ENCODE measurements around the gene OGFOD1. TPM values are rescaled to one million over a fixed set of nuclear protein-coding genes. Genes with fewer than 3 reads are reported as not detected.

Gene OGFOD1
- total and polyA plus RNA-seq, 2 of the 13 experiments (the other 11 are each of a cell fraction or from before 2014, with no cell fraction given) = 35.2 to 81.3 TPM

- TF ChIP-seq EP300 (IDR thresholded peaks at IDR 0.05; ENCODE audit: low read depth in 2 of 2, low read length in 2 of 2) (no peak), EP300 (CRISPR knock-in tag; IDR thresholded peaks at IDR 0.05; ENCODE audit: borderline replicate concordance) (peak; percentile 5; the same call in 1 of the 2 replicates), EEA1 (CRISPR knock-in tag; IDR thresholded peaks at IDR 0.05; ENCODE audit: borderline replicate concordance) (peak; percentile 98; the same call in 1 of the 2 replicates), HNF4A (CRISPR knock-in tag; IDR thresholded peaks at IDR 0.05) (no peak; the same call in 1 of the 2 replicates), ELF3 (CRISPR knock-in tag; IDR thresholded peaks at IDR 0.05) (no peak), SAFB2 (CRISPR knock-in tag; IDR thresholded peaks at IDR 0.05; ENCODE audit: borderline replicate concordance, low read depth) (no peak), DRAP1 (CRISPR knock-in tag; IDR thresholded peaks at IDR 0.05) (peak; percentile 81), ZHX2 (IDR thresholded peaks at IDR 0.05; ENCODE audit: low read depth) (0 out of 2 replicates have a peak, but pooled peaks have one; percentile 26), ZHX2 (CRISPR knock-in tag; IDR thresholded peaks at IDR 0.05; ENCODE audit: borderline replicate concordance) (no peak), ZNF382 (CRISPR knock-in tag; IDR thresholded peaks at IDR 0.05; ENCODE audit: borderline replicate concordance) (no peak), ZNF234 (CRISPR knock-in tag; conservative IDR thresholded peaks at IDR 0.05) (peak; percentile 77; the same call in 1 of the 2 replicates), MXD3 (CRISPR knock-in tag; IDR thresholded peaks at IDR 0.05) (peak; percentile 85), NFATC3 (CRISPR knock-in tag; IDR thresholded peaks at IDR 0.05) (0 out of 2 replicates have a peak, but pooled peaks have one; percentile 70), SYNCRIP (IDR thresholded peaks at IDR 0.05; ENCODE audit: insufficient read depth, low read depth, low read length) (no peak), DNMT1 (CRISPR knock-in tag; IDR thresholded peaks at IDR 0.05) (peak; percentile 94), ZNF609 (CRISPR knock-in tag; IDR thresholded peaks at IDR 0.05; ENCODE audit: borderline replicate concordance) (peak; percentile 28; the same call in 1 of the 2 replicates)
These were observed 68.3 kb downstream of the OGFOD1 start, which contains the start of gene BBS2 (continued) for GRCh38 chr16:56519459-56520250.

All from HepG2 (cell line).